K562 (cell line): ENCODE data around the gene DPEP2NB. TPM values are rescaled to one million over a fixed set of nuclear protein-coding genes. Genes with fewer than 3 reads are reported as not detected.

Experiments used
- CCNT2 ChIP-seq: IDR thresholded peaks from 2 replicates; pipeline ENCODE4 v1.6.1; 2011; ENCODE audit warnings: borderline replicate concordance, low read depth, mild to moderate bottlenecking, moderate library complexity, mixed read lengths, low read length; ENCODE audit not compliant: insufficient read length; ENCODE audit errors: extremely low read depth
- CUX1 ChIP-seq: fragments of 200-800 bp; sonication (Bioruptor generic); IDR thresholded peaks from 2 replicates; pipeline ENCODE4 v1.6.1; 2016; ENCODE audit warnings: missing genetic modification characterization, missing compliant biosample characterization
- FOXA3 ChIP-seq, 2 experiments: fragments of 450-650 bp in 1 of 2; sonication (generic) in 1 of 2; formaldehyde crosslinking; IDR thresholded peaks in 1 of 2; conservative IDR thresholded peaks in 1 of 2; 2 replicates each; pipeline versions ENCODE4 v1.4.0 to v1.8.0; 2020 to 2022; ENCODE audit warnings: mild to moderate bottlenecking in 2 of 2, missing genetic modification reagents in 1 of 2
- GMEB1 ChIP-seq: fragments of 250-450 bp; sonication (Bioruptor Pico); IDR thresholded peaks from 2 replicates; pipeline ENCODE4 v1.4.0; 2020; ENCODE audit warnings: mild to moderate bottlenecking
- HNRNPLL ChIP-seq: fragments of 200-400 bp; formaldehyde crosslinking; IDR thresholded peaks from 2 replicates; pipeline ENCODE4 v1.6.1; 2017; ENCODE audit warnings: low read length, low read depth, mild to moderate bottlenecking; ENCODE audit not compliant: poor library complexity, severe bottlenecking
- KAT2B ChIP-seq: IDR thresholded peaks from one replicate; pipeline ENCODE4 v1.6.1; 2012; ENCODE audit warnings: low read depth, mild to moderate bottlenecking, control low read depth, inconsistent platforms, low read length, moderate library complexity
- MBD2 ChIP-seq: sonication (generic); IDR thresholded peaks from 2 replicates; pipeline ENCODE4 v1.6.1; 2016; ENCODE audit warnings: low read depth, borderline replicate concordance
- NFE2 ChIP-seq: IDR thresholded peaks from 2 replicates; pipeline ENCODE4 v1.6.1; 2014; ENCODE audit warnings: antibody characterized with exemption, low read depth
- RBM15 ChIP-seq: fragments of 200-400 bp; formaldehyde crosslinking; IDR thresholded peaks from 2 replicates; pipeline ENCODE4 v1.6.1; 2018; ENCODE audit warnings: mild to moderate bottlenecking, low read length, moderate library complexity; ENCODE audit not compliant: insufficient read depth
- SMAD2 ChIP-seq: fragments of 150-350 bp; IDR thresholded peaks from 2 replicates; pipeline ENCODE4 v1.6.1; 2014; ENCODE audit warnings: low read depth, mild to moderate bottlenecking, low read length
- ZNF121 ChIP-seq: sonication (generic); formaldehyde crosslinking; conservative IDR thresholded peaks from 2 replicates; pipeline ENCODE4 v1.8.0; 2022; ENCODE audit warnings: missing genetic modification reagents
- ZNF282 ChIP-seq: sonication (generic); formaldehyde crosslinking; IDR thresholded peaks from 2 replicates; pipeline ENCODE4 v1.8.1; 2023; ENCODE audit warnings: missing genetic modification reagents
- ZNF583 ChIP-seq: fragments of 250-450 bp; sonication (Bioruptor Pico); IDR thresholded peaks from 2 replicates; pipeline ENCODE4 v1.4.0; 2020
- polyA plus RNA-seq, 8 experiments: library from polyadenylated mRNA; depleted of rRNA in 4 of 8; stranded (reverse) in 5 of 8; unstranded in 3 of 8; fragments of >200 nt; fragmentation: Nextera tagmentation in 2 of 8; fragmentation: Illumina TruSeq in 1 of 8; extraction: Ambion mirVana in 2 of 8; extraction: Trizol in 1 of 8; gene quantifications; 2 replicates each; pipeline versions ENCODE4 v1.2.1 to v1.2.3, GENCODE V29; 2011 to 2014; ENCODE audit warnings: inconsistent platforms in 1 of 8, missing spikeins in 1 of 8
- total RNA-seq, 7 experiments: library from RNA; depleted of rRNA in 6 of 7; stranded (reverse); fragments of >200 nt in 6 of 7; fragmentation: Illumina TruSeq in 2 of 7; extraction: Trizol in 2 of 7; gene quantifications; 2 replicates each; pipeline versions ENCODE4 v1.2.1 to v1.2.3, GENCODE V29; 2011 to 2021; ENCODE audit warnings: low replicate concordance in 1 of 7
- TF ChIP-seq, protein P1 (sequence below): fragments of 250-450 bp; sonication (Bioruptor Pico); IDR thresholded peaks from 2 replicates; pipeline ENCODE4 v1.4.0; 2020; ENCODE audit warnings: mild to moderate bottlenecking, moderate library complexity, borderline replicate concordance

DPEP2NB gene
- total and polyA plus RNA-seq, 9 of the 15 experiments (the other 6 are each of a cell fraction or from before 2014, with no cell fraction given), result not detected

- TF ChIP-seq CUX1 (CRISPR knock-in tag) (0 out of 2 replicates have a peak, but pooled peaks have one; percentile 68), GMEB1 (CRISPR knock-in tag) (peak; percentile 40; the same call in 1 of the 2 replicates), RBM15 (no peak), HNRNPLL (peak; percentile 25), ZNF282 (CRISPR knock-in tag) (0 out of 2 replicates have a peak, but pooled peaks have one; percentile 75), SMAD2 (no peak), MBD2 (peak; percentile 46; the same call in 1 of the 2 replicates), CCNT2 (peak; percentile 83), ZNF583 (peak; percentile 86), ZNF121 (no peak), FOXA3 (CRISPR knock-in tag; conservative IDR thresholded peaks at IDR 0.05 in 1 of 2, IDR thresholded peaks at IDR 0.05 in 1 of 2) (no peak), KAT2B (peak; percentile 96), NFE2 (no peak)
- TF ChIP-seq, protein P1, sequence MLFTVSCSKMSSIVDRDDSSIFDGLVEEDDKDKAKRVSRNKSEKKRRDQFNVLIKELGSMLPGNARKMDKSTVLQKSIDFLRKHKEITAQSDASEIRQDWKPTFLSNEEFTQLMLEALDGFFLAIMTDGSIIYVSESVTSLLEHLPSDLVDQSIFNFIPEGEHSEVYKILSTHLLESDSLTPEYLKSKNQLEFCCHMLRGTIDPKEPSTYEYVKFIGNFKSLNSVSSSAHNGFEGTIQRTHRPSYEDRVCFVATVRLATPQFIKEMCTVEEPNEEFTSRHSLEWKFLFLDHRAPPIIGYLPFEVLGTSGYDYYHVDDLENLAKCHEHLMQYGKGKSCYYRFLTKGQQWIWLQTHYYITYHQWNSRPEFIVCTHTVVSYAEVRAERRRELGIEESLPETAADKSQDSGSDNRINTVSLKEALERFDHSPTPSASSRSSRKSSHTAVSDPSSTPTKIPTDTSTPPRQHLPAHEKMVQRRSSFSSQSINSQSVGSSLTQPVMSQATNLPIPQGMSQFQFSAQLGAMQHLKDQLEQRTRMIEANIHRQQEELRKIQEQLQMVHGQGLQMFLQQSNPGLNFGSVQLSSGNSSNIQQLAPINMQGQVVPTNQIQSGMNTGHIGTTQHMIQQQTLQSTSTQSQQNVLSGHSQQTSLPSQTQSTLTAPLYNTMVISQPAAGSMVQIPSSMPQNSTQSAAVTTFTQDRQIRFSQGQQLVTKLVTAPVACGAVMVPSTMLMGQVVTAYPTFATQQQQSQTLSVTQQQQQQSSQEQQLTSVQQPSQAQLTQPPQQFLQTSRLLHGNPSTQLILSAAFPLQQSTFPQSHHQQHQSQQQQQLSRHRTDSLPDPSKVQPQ (CRISPR knock-in tag), result peak; percentile 69; the same call in 1 of the 2 replicates
Measured at GRCh38 chr16:67993207-67994039, 22.3 kb downstream of the DPEP2NB start (continued).
